SK-N-SH treated with all-trans-retinoic acid at 6 μM for 48 hours (cell line): ENCODE measurements around the gene PHYKPL.

ENCODE experiments used
- ARNTL ChIP-seq: fragments of 450-650 bp; formaldehyde crosslinking; IDR thresholded peaks from 2 replicates; pipeline ENCODE4 v1.5.0; 2020; ENCODE audit warnings: low read depth, mild to moderate bottlenecking, moderate library complexity, borderline replicate concordance
- CSDC2 ChIP-seq: fragments of 250-450 bp; sonication (Bioruptor Pico); IDR thresholded peaks from 2 replicates; pipeline ENCODE4 v1.5.0; 2020; ENCODE audit warnings: mild to moderate bottlenecking, moderate library complexity
- ESRRG ChIP-seq: fragments of 250-450 bp; sonication (Bioruptor Pico); IDR thresholded peaks from 2 replicates; pipeline ENCODE4 v1.6.1; 2021; ENCODE audit warnings: mild to moderate bottlenecking
- ISL1 ChIP-seq: fragments of 250-450 bp; sonication (Bioruptor Pico); IDR thresholded peaks from 2 replicates; pipeline ENCODE4 v2.1.2; 2022; ENCODE audit warnings: mild to moderate bottlenecking, moderate library complexity
- PATZ1 ChIP-seq: fragments of 250-450 bp; sonication (Bioruptor Pico); IDR thresholded peaks from 2 replicates; pipeline ENCODE4 v1.8.0; 2020; ENCODE audit warnings: mild to moderate bottlenecking, moderate library complexity, borderline replicate concordance
- PPARA ChIP-seq: fragments of 250-450 bp; sonication (Bioruptor Pico); IDR thresholded peaks from 2 replicates; pipeline ENCODE4 v1.5.0; 2020; ENCODE audit warnings: mild to moderate bottlenecking, borderline replicate concordance
- RARB ChIP-seq: fragments of 250-450 bp; sonication (Bioruptor Pico); IDR thresholded peaks from 2 replicates; pipeline ENCODE4 v1.8.0; 2021; ENCODE audit warnings: mild to moderate bottlenecking, moderate library complexity
- TCF4 ChIP-seq: fragments of 250-450 bp; sonication (Bioruptor Pico); IDR thresholded peaks from 2 replicates; pipeline ENCODE4 v1.8.0; 2021; ENCODE audit warnings: mild to moderate bottlenecking, moderate library complexity, borderline replicate concordance
- ZNF565 ChIP-seq: fragments of 450-650 bp; formaldehyde crosslinking; conservative IDR thresholded peaks from 2 replicates; pipeline ENCODE4 v1.5.0; 2020; ENCODE audit warnings: low read depth, mild to moderate bottlenecking, moderate library complexity
- ZNF70 ChIP-seq: fragments of 450-650 bp; formaldehyde crosslinking; IDR thresholded peaks from 2 replicates; pipeline ENCODE4 v1.5.0; 2020; ENCODE audit warnings: mild to moderate bottlenecking, moderate library complexity
- TF ChIP-seq, protein P1 (sequence below): fragments of 250-450 bp; sonication (Bioruptor Pico); IDR thresholded peaks from 2 replicates; pipeline ENCODE4 v1.5.0; 2020; ENCODE audit warnings: mild to moderate bottlenecking, moderate library complexity

DNA sequence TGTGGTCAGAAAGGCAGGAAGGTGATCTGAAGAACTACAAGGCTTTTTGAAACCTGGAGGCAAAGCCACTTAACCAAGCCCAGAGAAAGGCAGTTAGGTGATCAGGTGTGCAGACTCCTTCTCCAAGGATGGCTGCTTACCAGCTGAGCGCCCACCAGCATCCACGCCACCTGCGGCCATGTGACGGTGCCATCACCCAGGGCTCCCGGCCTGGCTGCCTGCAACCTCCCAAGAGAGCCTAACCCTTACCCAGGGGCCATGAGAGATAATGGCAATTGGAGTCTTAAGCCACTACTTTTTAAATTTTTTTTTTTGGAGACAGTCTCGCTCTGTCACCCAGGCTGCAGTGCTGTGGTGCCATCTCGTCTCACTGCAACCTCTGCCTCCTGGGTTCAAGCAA lies 33.1 kb upstream of the PHYKPL start:
- TF ChIP-seq CSDC2 (no peak), PATZ1 (CRISPR knock-in tag) (no peak), RARB (CRISPR knock-in tag) (no peak), ARNTL (no peak), ZNF70 (CRISPR knock-in tag) (no peak), TCF4 (no peak), PPARA (CRISPR knock-in tag) (no peak), ESRRG (CRISPR knock-in tag) (no peak), ZNF565 (no peak), ISL1 (CRISPR knock-in tag) (no peak)
- TF ChIP-seq, protein P1, sequence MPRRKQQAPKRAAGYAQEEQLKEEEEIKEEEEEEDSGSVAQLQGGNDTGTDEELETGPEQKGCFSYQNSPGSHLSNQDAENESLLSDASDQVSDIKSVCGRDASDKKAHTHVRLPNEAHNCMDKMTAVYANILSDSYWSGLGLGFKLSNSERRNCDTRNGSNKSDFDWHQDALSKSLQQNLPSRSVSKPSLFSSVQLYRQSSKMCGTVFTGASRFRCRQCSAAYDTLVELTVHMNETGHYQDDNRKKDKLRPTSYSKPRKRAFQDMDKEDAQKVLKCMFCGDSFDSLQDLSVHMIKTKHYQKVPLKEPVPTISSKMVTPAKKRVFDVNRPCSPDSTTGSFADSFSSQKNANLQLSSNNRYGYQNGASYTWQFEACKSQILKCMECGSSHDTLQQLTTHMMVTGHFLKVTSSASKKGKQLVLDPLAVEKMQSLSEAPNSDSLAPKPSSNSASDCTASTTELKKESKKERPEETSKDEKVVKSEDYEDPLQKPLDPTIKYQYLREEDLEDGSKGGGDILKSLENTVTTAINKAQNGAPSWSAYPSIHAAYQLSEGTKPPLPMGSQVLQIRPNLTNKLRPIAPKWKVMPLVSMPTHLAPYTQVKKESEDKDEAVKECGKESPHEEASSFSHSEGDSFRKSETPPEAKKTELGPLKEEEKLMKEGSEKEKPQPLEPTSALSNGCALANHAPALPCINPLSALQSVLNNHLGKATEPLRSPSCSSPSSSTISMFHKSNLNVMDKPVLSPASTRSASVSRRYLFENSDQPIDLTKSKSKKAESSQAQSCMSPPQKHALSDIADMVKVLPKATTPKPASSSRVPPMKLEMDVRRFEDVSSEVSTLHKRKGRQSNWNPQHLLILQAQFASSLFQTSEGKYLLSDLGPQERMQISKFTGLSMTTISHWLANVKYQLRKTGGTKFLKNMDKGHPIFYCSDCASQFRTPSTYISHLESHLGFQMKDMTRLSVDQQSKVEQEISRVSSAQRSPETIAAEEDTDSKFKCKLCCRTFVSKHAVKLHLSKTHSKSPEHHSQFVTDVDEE (CRISPR knock-in tag) = no peak
